Liver (tissue), 9 donors: ENCODE results near the gene PARD6B. TPM values are rescaled to one million over a fixed set of nuclear protein-coding genes. Genes with fewer than 3 reads are reported as not detected.
A peak's percentile ranks its signal among the peaks of the same experiment; 100 is the strongest.

ENCODE experiments used
- DNase-seq: peaks from one replicate; pipeline ENCODE4 v3.0.0-alpha.2; 2017; ENCODE audit warnings: low spot score
- H3K27ac ChIP-seq, 2 donors: one replicate each; pipeline ENCODE4 v1.7.0; 2013; ENCODE audit warnings: inconsistent platforms in 2 of 2, low read length in 2 of 2, control low read depth in 1 of 2, low read depth in 1 of 2, mild to moderate bottlenecking in 1 of 2
- H3K27me3 ChIP-seq, 4 donors: one replicate each; pipeline versions ENCODE4 v1.6.1 to v1.7.0; 2013; ENCODE audit warnings: low read length in 3 of 4, inconsistent platforms in 1 of 4, mild to moderate bottlenecking in 1 of 4, moderate library complexity in 1 of 4; ENCODE audit not compliant: control insufficient read depth in 4 of 4, insufficient read depth in 4 of 4
- H3K36me3 ChIP-seq, 4 donors: one replicate each; pipeline versions ENCODE4 v1.6.1 to v1.7.0; 2013; ENCODE audit warnings: low read length in 3 of 4, mild to moderate bottlenecking in 3 of 4, low read depth in 1 of 4, moderate library complexity in 1 of 4; ENCODE audit not compliant: control insufficient read depth in 4 of 4, insufficient read depth in 3 of 4
- H3K4me1 ChIP-seq, 4 donors: one replicate each; pipeline versions ENCODE4 v1.6.1 to v1.7.0; 2013; ENCODE audit warnings: low read length in 3 of 4, mild to moderate bottlenecking in 3 of 4, moderate library complexity in 1 of 4; ENCODE audit not compliant: control insufficient read depth in 4 of 4, insufficient read depth in 4 of 4
- H3K4me3 ChIP-seq, 3 donors: one replicate each; pipeline versions ENCODE4 v1.6.1 to v1.7.0; 2013; ENCODE audit warnings: low read length in 3 of 3, control low read depth in 1 of 3, low read depth in 1 of 3, mild to moderate bottlenecking in 1 of 3
- H3K9ac ChIP-seq, 2 donors: one replicate each; pipeline ENCODE4 v1.7.0; 2013; ENCODE audit warnings: low read length in 2 of 2, mild to moderate bottlenecking in 2 of 2, moderate library complexity in 2 of 2, control low read depth in 1 of 2, low read depth in 1 of 2
- H3K9me3 ChIP-seq, 4 donors: one replicate each; pipeline versions ENCODE4 v1.6.1 to v1.7.0; 2013; ENCODE audit warnings: low read length in 3 of 4; ENCODE audit not compliant: control insufficient read depth in 4 of 4
- EGR1 ChIP-seq, 2 donors: IDR thresholded peaks; 2 replicates each; pipeline ENCODE4 v1.6.1; 2016 to 2018; ENCODE audit warnings: antibody characterized with exemption in 2 of 2, low read depth in 2 of 2
- FOXA1 ChIP-seq: IDR thresholded peaks from 2 replicates; pipeline ENCODE4 v1.6.1; 2016; ENCODE audit warnings: antibody characterized with exemption
- FOXA2 ChIP-seq: IDR thresholded peaks from 2 replicates; pipeline ENCODE4 v1.6.1; 2016; ENCODE audit warnings: antibody characterized with exemption
- GABPA ChIP-seq, 2 donors: IDR thresholded peaks in 1 of 2; conservative IDR thresholded peaks in 1 of 2; 2 replicates each; pipeline ENCODE4 v1.6.1; 2016; ENCODE audit warnings: antibody characterized with exemption in 2 of 2, mild to moderate bottlenecking in 1 of 2, moderate library complexity in 1 of 2
- HNF4A ChIP-seq, 2 donors: conservative IDR thresholded peaks; 2 replicates each; pipeline ENCODE4 v1.6.1; 2016; ENCODE audit warnings: antibody characterized with exemption in 2 of 2, mild to moderate bottlenecking in 2 of 2
- HNF4G ChIP-seq: IDR thresholded peaks from 2 replicates; pipeline ENCODE4 v1.6.1; 2016; ENCODE audit warnings: antibody characterized with exemption
- JUND ChIP-seq, 2 donors: IDR thresholded peaks; 2 replicates each; pipeline ENCODE4 v1.6.1; 2016; ENCODE audit warnings: antibody characterized with exemption in 2 of 2
- NR2F2 ChIP-seq: IDR thresholded peaks from 2 replicates; pipeline ENCODE4 v1.6.1; 2016; ENCODE audit warnings: antibody characterized with exemption
- RAD21 ChIP-seq, 2 donors: IDR thresholded peaks; 2 replicates each; pipeline ENCODE4 v1.6.1; 2016; ENCODE audit warnings: antibody characterized with exemption in 2 of 2, mild to moderate bottlenecking in 2 of 2
- RXRA ChIP-seq, 2 donors: IDR thresholded peaks; 2 replicates each; pipeline ENCODE4 v1.6.1; 2017 to 2018; ENCODE audit warnings: antibody characterized with exemption in 2 of 2, mild to moderate bottlenecking in 1 of 2
- SP1 ChIP-seq: IDR thresholded peaks from 2 replicates; pipeline ENCODE4 v1.6.1; 2018; ENCODE audit warnings: antibody characterized with exemption, mild to moderate bottlenecking
- TAF1 ChIP-seq: conservative IDR thresholded peaks from 2 replicates; pipeline ENCODE4 v1.6.1; 2016; ENCODE audit warnings: antibody characterized with exemption, mild to moderate bottlenecking
- YY1 ChIP-seq: IDR thresholded peaks from 2 replicates; pipeline ENCODE4 v1.6.1; 2016; ENCODE audit warnings: antibody characterized with exemption, mild to moderate bottlenecking
- WGBS: extraction: QIAGEN DNeasy Blood & Tissue Kit; methylation state at CpG from one replicate; pipeline ENCODE4 v1.1.7; 2013; 5-methylcytosine and 5-hydroxymethylcytosine counted together
- polyA plus RNA-seq, 2 donors: library from polyadenylated mRNA; stranded (reverse) in 1 of 2; unstranded in 1 of 2; fragments of 200-250 nt in 1 of 2; fragments of >200 nt in 1 of 2; fragmentation: Nextera tagmentation in 1 of 2; extraction: Ambion mirVana in 1 of 2; gene quantifications; one replicate each; pipeline versions ENCODE4 v1.2.1 to v1.2.3, GENCODE V29; 2013 to 2015
- total RNA-seq, 2 donors: library from RNA; depleted of rRNA; stranded (reverse); fragments of >200 nt; gene quantifications; one replicate each; pipeline ENCODE4 v1.2.3, GENCODE V29; 2014
- TF ChIP-seq, protein P1 (sequence below): IDR thresholded peaks from 2 replicates; pipeline ENCODE4 v1.6.1; 2016; ENCODE audit warnings: antibody characterized with exemption
- TF ChIP-seq, protein P2 (sequence below): IDR thresholded peaks from 2 replicates; pipeline ENCODE4 v1.6.1; 2016; ENCODE audit warnings: antibody characterized with exemption
- TF ChIP-seq, protein P3 (sequence below): IDR thresholded peaks from 2 replicates; pipeline ENCODE4 v1.6.1; 2016; ENCODE audit warnings: antibody characterized with exemption, mild to moderate bottlenecking
- TF ChIP-seq, protein P4 (sequence below): fragments of 150-350 bp; IDR thresholded peaks from 2 replicates; pipeline ENCODE4 v1.5.1; 2017; ENCODE audit warnings: improper control_type of control experiment, low read depth, low read length; ENCODE audit not compliant: missing input control
- TF ChIP-seq, protein P5 (sequence below): IDR thresholded peaks from 2 replicates; pipeline ENCODE4 v1.6.1; 2016; ENCODE audit warnings: antibody characterized with exemption
- donor health status: healthy.
- donor health status: healthy.
- donor health status: healthy.
- donor health status: healthy.
- donor health status: healthy.

The PARD6B gene
- total and polyA plus RNA-seq, 4 donors: 1.2 to 8.8 (median 5.9) TPM

DNA sequence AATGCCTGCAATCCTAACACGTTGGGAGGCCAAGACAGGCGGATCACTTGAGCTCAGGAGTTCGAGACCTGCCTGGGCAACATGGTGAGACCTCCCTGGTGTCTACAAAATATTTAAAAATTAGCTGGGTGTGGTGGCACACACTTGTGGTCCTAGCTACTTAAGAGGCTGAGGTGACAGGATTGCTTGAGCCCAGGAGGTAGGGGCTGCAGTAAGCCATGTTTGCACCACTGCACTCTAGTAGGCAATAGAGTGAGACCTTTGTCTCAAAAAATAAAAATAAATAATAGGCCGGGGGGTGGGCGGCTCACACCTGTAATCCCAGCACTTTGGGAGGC is 21.8 kb upstream of the PARD6B start:
- Histone ChIP-seq H3K27ac (no peak overlapping the region), H3K4me3 (no peak overlapping the region), H3K27me3 (no peaks in the 10 kb centered on the region), H3K9ac (no peak overlapping the region), H3K9me3 (no peaks in the 10 kb centered on the region), H3K36me3 (no peaks in the 10 kb centered on the region), H3K4me1 (peaks cover 0 to 5% (median 3%) of the 10 kb centered on the region in 4 donors)
- TF ChIP-seq GABPA (IDR thresholded peaks at IDR 0.05 in 1 of 2, conservative IDR thresholded peaks at IDR 0.05 in 1 of 2) (no peak), FOXA2 (no peak), SP1 (no peak), HNF4A (conservative IDR thresholded peaks at IDR 0.05) (no peak)
- TF ChIP-seq, protein P1, sequence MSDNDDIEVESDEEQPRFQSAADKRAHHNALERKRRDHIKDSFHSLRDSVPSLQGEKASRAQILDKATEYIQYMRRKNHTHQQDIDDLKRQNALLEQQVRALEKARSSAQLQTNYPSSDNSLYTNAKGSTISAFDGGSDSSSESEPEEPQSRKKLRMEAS: no peak
- 90% methylated on average over 5 of the region's 5 CpGs for WGBS
- no peak for DNase-seq

DNA sequence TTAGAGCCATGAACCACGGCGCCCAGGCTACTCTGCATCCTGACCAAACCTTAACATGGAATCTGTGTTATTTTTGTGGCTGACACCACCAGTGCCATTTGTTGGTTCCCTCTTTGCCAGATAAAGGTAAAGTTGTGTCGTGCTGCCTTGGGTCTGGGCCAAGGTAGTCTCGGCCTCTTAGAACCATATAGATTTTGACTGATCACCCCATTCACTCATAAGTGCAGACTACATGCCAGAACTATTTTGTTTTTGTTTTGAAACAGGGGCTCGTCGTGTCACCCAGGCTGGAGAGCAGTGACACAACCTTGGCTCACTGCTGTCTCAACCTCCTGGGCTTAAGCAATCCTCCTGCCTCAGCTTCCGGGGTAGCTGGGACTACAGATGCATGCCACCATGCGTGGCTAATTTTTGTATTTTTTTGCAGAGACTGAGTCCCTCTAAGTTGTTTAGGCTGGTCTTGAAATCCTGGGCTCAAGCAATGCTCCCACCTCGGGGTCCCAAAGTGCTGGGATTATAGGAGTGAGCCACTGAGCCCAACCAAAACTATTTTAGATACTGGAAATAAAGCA is 20.8 kb upstream of the PARD6B start:
- Histone ChIP-seq H3K4me1 (peaks cover 0 to 5% (median 3%) of the 10 kb centered on the region in 4 donors), H3K27me3 (no peaks in the 10 kb centered on the region), H3K9ac (no peak overlapping the region), H3K9me3 (no peaks in the 10 kb centered on the region), H3K27ac (peak overlapping the region in 1 of 2 donors; percentile 40), H3K4me3 (no peak overlapping the region), H3K36me3 (no peaks in the 10 kb centered on the region)
- TF ChIP-seq RXRA (IDR thresholded peaks at IDR 0.05): peak in 1 of 2 donors; percentile 16
- TF ChIP-seq, protein P2, sequence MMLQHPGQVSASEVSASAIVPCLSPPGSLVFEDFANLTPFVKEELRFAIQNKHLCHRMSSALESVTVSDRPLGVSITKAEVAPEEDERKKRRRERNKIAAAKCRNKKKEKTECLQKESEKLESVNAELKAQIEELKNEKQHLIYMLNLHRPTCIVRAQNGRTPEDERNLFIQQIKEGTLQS: no peak
- peak in 1 of 2 donors; percentile 5 for TF ChIP-seq RAD21 (IDR thresholded peaks at IDR 0.05)
- no peak for DNase-seq
- WGBS: 59% methylated on average over 9 of the region's 9 CpGs

DNA sequence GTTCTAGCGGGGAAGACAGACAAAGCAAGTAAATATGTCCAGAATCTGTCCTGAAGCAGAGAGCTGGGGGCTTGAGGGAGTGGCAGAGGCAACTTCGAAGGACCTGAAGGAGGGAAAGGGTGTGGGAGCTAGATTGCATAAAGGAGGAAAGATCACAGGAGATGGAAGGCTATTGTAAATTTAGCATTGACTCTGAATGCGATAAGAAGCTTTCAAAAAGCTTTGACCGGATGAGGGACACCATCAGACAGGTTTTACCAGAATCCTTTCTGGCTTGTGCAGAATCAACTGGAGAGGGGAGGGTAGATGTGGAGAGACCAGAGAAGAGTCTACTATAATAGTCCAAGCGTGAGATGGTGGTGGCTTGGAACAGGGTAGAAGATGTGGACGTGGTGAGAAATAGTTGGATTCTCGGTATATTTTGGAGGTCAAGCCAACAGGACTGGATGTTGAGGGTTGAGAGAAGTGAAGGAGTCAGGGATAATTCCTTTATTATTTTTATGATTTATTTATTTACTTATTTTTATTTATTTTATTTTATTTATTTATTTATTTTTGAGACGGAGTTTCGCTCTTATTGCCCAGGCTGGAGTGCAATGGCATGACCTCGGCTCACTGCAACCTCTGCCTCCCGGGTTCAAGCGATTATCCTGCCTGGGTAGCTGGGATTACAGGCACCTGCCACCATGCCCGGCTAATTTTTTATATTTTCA is 20.1 kb upstream of the PARD6B start:
- TF ChIP-seq FOXA1 (no peak), FOXA2 (no peak), RAD21 (IDR thresholded peaks at IDR 0.05) (no peak), JUND (IDR thresholded peaks at IDR 0.05) (no peak), TAF1 (no peak), GABPA (IDR thresholded peaks at IDR 0.05 in 1 of 2, conservative IDR thresholded peaks at IDR 0.05 in 1 of 2) (no peak), YY1 (no peak), RXRA (IDR thresholded peaks at IDR 0.05) (no peak), NR2F2 (no peak), HNF4A (conservative IDR thresholded peaks at IDR 0.05) (no peak), HNF4G (no peak), EGR1 (IDR thresholded peaks at IDR 0.05; ENCODE audit: low read depth in 2 of 2) (no peak), SP1 (no peak)
- TF ChIP-seq, protein P3, sequence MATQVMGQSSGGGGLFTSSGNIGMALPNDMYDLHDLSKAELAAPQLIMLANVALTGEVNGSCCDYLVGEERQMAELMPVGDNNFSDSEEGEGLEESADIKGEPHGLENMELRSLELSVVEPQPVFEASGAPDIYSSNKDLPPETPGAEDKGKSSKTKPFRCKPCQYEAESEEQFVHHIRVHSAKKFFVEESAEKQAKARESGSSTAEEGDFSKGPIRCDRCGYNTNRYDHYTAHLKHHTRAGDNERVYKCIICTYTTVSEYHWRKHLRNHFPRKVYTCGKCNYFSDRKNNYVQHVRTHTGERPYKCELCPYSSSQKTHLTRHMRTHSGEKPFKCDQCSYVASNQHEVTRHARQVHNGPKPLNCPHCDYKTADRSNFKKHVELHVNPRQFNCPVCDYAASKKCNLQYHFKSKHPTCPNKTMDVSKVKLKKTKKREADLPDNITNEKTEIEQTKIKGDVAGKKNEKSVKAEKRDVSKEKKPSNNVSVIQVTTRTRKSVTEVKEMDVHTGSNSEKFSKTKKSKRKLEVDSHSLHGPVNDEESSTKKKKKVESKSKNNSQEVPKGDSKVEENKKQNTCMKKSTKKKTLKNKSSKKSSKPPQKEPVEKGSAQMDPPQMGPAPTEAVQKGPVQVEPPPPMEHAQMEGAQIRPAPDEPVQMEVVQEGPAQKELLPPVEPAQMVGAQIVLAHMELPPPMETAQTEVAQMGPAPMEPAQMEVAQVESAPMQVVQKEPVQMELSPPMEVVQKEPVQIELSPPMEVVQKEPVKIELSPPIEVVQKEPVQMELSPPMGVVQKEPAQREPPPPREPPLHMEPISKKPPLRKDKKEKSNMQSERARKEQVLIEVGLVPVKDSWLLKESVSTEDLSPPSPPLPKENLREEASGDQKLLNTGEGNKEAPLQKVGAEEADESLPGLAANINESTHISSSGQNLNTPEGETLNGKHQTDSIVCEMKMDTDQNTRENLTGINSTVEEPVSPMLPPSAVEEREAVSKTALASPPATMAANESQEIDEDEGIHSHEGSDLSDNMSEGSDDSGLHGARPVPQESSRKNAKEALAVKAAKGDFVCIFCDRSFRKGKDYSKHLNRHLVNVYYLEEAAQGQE: no peak
- TF ChIP-seq, protein P2: no peak
- TF ChIP-seq, protein P1: no peak
- TF ChIP-seq, protein P4, sequence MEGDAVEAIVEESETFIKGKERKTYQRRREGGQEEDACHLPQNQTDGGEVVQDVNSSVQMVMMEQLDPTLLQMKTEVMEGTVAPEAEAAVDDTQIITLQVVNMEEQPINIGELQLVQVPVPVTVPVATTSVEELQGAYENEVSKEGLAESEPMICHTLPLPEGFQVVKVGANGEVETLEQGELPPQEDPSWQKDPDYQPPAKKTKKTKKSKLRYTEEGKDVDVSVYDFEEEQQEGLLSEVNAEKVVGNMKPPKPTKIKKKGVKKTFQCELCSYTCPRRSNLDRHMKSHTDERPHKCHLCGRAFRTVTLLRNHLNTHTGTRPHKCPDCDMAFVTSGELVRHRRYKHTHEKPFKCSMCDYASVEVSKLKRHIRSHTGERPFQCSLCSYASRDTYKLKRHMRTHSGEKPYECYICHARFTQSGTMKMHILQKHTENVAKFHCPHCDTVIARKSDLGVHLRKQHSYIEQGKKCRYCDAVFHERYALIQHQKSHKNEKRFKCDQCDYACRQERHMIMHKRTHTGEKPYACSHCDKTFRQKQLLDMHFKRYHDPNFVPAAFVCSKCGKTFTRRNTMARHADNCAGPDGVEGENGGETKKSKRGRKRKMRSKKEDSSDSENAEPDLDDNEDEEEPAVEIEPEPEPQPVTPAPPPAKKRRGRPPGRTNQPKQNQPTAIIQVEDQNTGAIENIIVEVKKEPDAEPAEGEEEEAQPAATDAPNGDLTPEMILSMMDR: no peak
- TF ChIP-seq, protein P5, sequence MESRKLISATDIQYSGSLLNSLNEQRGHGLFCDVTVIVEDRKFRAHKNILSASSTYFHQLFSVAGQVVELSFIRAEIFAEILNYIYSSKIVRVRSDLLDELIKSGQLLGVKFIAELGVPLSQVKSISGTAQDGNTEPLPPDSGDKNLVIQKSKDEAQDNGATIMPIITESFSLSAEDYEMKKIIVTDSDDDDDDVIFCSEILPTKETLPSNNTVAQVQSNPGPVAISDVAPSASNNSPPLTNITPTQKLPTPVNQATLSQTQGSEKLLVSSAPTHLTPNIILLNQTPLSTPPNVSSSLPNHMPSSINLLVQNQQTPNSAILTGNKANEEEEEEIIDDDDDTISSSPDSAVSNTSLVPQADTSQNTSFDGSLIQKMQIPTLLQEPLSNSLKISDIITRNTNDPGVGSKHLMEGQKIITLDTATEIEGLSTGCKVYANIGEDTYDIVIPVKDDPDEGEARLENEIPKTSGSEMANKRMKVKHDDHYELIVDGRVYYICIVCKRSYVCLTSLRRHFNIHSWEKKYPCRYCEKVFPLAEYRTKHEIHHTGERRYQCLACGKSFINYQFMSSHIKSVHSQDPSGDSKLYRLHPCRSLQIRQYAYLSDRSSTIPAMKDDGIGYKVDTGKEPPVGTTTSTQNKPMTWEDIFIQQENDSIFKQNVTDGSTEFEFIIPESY: no peak
- 94% methylated on average over 13 of the region's 13 CpGs for WGBS
- DNase-seq: no peak
- Histone ChIP-seq H3K27me3 (no peaks in the 10 kb centered on the region), H3K9me3 (no peaks in the 10 kb centered on the region), H3K27ac (peak overlapping the region in 1 of 2 donors; percentile 40), H3K4me3 (no peak overlapping the region), H3K9ac (no peak overlapping the region), H3K36me3 (no peaks in the 10 kb centered on the region), H3K4me1 (peaks cover 0 to 5% (median 3%) of the 10 kb centered on the region in 4 donors)
